ENCODE results near the gene ENC1.

ENC1 gene

DNA sequence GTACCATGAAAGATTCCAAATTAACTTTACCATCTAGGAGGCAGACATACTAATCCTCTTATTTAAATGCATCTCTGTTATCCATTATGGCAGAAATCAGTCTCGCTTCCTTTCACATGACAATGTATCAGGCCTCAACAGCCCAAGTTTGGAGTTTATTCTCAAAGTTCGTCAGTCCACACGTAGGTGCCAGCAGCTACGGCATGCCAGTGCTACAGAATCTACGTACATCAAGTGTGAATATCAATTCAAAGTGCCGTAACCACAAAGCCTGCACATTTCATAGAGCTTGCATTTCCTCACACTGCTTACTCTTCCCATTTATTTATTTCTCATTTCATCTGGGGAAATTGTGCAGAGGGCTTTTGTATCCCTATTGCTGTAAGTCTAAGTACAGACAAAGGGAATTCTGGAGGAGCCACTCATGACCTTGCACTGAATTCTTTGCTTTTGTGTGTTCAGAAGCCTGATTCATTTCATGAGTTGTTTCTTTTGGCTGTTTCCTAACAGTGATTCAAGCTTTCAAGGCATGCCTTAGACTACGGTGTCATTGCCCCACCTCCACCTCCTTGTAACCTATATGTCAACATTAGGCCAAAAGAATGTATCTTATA, 10.0 kb downstream of the ENC1 start:
- peak; percentile 23 for DNase-seq

DNA sequence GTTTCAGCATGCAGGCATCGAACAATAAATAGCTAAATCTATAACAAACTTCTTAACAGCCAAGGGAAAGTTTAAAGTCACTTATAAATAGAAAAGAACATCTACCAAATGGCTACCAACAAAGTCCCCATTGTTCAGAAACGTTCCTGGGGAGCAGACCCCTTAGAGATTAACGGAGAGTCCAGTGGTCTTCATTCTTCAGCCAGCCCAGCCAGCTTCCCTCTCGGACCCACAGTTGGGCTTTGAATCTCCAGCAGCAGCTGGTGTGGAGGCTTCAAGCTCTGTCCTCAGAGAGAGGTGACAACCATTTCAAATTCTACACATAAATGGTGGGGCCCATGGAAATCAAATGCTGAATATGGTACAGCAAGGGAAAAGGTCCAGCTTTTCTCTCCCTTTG, 11.2 kb downstream of the ENC1 start:
- DNase-seq: no peak

DNA sequence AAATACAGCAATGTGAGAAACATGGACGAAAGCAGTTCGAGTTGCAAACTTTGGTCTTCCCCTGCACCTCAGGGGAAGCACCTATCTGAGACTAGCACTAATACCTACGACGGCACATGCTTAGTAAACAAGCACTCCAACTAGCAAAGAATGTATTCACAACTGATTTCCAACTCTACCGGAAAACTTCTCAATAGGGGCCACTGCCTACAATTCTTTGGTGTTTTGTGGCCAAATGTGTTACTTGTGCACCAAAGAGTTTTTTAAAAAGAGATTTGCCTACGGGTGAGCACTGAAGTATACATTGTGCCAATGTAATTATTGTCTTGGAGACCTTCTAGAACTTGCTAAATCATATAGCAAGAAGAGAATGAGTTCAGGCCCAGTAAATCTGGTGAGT, 12.2 kb downstream of the ENC1 start:
- DNase-seq: no peak

DNA sequence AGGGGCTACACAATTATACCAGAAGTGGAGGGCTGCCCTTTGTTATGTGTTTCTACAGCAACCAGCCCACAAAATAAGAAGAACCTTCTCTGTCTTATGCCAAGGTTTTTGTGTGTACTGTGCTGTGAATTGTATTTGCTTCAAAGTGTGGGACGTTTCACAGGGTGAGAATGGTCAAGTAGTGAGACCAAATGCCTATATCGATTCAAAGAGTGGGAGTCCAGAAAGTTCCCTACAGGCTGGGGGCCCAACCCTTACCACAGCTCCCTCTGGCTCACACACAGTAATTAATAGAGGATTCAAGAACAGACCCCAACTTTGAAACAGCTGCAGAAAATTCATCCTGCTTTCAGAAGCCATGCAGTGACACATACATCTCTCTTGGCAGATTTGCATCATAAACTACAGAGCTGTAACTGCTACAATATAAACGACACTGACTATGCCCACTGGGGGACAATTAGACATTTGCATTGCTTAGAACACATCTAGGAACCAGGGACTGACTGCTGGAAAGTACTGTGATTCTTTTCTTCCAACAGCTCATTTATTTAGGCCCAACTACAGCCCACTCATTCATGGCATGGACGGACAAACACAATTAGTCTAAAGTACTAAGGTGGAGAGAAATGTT, 12.8 kb downstream of the ENC1 start:
- DNase-seq: no peak

DNA sequence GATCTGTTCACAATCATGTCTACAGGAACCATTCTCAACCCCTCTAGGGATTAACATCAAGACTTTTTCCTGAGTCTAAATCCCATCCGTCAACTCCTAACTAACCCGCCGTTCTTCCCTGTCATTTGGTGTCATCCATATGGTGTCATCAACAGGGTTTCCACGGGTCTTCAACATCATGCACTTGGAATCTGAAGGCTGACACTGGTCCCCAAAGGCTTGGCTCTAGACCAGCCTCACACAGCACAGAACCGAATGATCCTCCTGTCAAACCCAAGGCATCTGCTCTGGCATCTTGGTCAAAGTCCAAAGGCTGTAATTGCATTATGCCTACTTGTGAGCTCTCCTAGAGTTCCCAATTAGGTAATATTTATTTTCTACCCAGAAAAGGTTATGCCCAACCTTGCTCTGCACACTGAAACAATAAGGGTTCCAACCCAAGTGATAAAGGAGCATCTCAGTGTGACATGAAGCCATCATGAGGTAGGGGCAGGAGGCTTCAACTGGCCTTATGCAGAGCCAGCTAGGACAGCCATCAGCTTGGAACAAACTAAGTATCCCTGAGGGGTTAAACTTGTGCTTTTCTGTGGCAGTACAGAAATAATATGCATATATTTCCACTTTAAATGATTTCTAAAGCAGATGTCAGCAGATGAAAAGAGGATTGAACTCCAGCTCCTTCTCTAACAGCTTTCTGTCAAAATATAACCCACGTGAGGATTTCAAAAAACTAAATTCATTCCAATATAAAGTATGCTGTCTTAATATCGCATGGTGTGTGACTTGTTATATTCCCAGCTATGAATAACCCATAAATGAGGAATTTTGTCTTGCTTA, 13.9 kb downstream of the ENC1 start:
- no peak for DNase-seq

DNA sequence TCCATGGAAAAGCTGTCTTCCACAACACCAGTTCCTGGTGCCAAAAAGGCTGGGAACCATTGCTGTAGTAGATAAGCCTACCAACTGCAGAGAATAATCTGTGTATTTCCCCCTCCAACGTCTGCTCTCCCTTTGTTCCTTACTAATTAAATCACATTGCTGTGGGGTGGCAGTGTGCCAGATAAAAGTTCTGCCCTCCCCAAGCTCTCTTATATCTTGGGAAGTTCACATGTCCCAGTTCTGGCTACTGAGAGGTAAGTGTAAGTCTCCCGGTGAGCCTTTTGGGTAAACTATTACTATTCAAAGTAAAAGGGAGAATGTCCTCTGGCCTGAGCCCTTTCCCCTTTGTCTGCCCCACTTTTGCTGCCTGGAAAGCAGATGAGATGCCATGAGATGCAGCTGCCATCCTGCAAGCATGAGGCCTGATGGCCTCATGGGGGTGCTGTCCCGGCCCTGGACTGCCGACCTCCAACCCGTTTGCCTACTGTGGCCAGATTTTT, 14.7 kb downstream of the ENC1 start:
- no peak for DNase-seq

DNA sequence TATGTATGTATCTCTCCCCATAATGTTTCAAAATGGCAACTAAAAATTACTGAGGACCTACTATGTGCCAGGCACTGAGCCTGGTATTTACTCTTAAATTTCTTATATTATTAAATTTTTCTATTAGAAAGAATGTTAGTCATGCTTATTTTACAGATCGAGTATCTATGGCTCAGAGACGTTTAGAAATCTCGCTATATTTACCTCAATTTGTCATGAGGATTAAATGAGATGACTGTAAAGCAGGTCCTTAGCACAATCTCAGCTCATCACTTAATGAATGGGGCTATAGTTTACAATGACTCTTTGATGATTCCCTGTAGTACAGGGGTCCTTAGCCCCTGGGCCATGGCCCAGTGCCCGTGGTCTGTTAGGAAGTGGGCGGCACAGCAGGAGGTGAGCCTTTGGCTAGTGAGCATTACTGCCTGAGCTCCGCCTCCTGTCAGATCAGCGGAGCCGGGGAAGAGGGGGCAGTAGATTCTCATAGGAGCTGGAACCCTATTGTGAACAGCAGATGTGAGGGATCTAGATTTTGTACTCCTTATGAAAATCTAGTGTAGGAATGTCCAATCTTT, 15.5 kb downstream of the ENC1 start:
- DNase-seq: no peak

DNA sequence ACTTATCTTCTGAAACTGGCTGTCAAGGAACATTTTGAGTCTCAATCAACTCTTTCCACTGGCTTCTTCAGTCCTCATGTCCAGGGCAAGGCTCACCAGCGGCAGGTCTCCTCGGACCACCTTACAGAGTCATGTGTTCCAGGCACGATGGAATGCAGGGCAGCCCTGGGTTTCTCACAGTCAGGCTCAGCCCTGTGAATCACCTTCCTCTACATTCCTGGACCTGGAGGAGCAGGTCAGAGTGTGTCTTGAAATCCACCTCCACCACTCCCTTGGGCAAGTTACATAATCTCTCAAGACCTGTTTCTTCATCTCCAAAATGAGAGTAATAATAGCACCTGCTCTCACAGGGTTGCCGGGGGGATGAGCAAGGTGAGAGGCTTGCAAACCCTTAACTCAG, 16.0 kb downstream of the ENC1 start:
- no peak for DNase-seq

DNA sequence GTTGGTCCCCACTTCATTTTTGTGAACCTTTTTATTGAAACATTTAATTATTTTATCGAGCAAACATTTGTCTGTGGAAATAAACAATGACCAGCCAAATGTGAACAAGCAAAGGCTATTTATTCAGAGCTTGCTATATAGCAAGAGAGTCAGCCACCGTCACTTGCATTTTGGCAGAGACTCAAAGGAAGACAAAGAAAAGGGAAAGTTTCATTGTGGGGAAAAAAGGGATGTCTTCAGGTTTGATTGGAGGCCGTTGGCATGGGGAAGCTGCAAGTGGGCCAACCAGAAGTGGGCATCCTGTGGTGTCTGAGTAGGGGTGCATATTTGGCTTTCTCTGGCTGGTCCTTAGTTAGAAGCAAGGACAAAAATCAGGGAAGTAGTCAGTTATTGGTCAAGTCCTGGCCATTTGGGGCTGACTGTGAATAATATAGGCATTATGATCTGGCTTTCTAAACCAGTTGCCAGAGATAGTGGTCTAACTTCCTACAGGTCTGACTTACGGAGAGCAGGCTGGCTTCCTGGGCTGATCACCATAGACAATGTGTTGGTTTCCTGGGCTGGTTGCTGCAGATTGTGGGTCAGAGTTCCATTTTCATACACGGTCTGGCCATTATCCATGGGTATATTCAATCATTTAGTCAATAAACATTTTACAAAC, 16.6 kb downstream of the ENC1 start:
- no peak for DNase-seq

DNA sequence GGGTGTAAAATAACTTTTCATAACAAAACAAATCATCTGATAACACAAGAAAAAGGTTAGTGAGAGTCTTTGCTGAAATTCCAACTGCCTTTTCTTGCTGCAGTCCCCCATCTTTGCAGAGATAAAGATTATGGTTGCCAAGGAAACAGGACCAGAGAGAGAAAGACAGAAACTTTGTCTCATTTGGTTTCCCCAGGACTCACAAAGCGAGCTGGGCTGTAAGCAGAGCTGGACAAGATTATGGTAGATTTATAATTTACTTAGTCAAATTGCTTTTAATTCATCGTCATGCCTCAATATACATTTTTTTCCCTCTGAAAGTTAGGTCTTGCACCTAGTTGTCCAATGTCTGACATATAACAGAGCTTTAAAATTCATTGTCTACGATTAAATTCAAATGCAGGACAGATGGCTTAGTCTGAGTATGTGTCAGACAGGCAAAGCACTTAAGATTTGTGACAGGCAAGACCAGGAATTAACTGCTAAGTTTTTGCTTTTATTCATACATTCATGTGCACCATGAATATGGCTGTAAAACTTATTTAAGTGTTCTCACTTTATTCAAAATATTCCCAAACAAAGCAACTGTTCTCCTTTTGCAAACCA, 17.4 kb downstream of the ENC1 start:
- no peak for DNase-seq

DNA sequence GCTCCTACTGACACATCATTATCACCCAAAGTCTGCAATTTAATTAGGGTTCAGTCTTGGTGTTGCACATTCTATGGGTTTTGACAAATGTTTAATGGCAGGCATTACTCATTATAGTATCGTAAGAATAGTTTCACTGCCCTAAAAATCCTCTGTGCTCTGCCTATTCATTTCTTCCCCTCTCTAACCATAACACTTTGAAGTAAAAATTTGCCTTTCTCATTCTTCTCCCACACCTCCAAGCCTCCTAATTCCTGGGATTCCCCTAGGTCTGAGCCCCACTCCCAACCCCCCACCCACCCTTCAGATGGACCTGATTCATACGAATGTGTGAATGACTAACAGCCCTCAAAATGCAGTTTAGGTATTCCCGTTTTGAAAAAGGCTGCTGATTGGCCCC, 18.4 kb downstream of the ENC1 start:
- no peak for DNase-seq

DNA sequence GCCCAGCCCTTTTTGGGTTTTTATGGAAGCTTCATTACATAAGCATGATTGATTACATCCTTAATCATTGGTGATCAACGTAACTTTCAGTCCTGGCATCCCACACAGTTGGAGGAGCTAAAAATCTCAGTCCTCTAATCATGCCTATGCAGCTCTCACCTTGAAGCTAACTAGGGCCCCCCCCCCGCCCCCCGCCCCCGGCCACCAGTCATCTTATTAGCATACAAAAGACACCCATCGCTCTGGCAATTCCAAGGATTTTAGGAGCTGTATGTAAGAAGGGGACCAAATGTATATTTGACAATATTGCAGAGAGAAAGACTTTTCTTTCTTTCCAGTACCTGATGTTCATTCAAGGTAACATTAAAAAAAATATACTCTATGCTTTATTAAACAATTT, 19.0 kb downstream of the ENC1 start:
- DNase-seq: no peak

DNA sequence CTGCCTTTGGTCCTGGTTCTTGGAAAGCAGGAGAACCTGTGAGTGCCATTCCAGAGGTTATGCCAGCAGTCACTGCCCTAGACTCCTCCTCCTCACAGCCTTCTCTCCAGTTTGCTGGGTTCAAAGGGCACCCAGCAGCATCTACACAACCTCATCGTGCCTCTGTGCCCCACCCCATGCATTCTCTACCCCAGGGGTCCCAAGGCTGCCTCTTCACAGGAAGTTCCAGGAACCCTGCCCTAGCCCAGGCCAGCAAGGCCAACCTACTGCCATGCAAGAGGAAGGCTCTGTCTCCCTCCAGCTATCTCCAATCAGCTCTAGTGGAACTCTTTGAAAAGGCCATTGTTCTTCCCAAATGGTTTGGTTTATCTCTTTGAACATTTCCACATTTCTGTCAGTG, 21.2 kb downstream of the ENC1 start:
- DNase-seq: no peak

DNA sequence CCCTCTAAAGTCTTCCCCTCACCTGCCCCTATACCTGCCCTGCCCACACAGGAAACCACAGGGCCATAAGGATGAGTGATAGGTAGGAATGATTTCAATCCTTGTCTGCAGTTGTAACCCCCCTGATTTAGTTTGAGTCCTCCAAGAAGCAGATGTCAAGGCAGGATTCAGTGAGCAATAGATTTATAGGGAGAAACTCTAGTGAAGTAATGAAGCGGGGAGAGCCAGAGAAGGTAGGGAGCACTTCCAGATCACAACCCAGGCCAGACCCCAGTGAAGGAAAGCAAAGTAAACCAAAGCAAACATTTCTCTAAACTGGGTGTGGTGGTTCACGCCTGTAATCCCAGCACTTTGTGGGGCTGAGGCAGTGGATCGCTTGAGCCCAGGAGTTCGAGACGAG, 22.4 kb downstream of the ENC1 start:
- no peak for DNase-seq

DNA sequence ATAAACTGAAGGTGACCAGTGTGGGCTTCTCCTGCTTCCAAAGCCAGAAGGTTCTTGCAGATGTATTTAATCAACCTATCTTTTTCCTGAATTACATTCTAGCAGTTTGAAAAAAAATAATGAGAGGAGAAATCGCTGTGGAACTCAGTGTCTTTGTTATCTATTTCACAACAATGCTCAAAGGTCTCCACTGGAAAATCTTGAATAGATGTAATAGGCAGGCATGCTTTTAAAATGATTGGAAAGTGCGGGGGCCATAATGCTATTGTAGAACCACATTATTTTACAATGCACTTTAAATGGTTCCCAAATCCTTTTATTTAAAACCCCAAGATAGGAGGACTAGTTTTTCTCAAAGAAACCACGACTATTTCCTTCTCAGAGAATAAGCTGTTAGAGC, 23.3 kb downstream of the ENC1 start:
- no peak for DNase-seq

DNA sequence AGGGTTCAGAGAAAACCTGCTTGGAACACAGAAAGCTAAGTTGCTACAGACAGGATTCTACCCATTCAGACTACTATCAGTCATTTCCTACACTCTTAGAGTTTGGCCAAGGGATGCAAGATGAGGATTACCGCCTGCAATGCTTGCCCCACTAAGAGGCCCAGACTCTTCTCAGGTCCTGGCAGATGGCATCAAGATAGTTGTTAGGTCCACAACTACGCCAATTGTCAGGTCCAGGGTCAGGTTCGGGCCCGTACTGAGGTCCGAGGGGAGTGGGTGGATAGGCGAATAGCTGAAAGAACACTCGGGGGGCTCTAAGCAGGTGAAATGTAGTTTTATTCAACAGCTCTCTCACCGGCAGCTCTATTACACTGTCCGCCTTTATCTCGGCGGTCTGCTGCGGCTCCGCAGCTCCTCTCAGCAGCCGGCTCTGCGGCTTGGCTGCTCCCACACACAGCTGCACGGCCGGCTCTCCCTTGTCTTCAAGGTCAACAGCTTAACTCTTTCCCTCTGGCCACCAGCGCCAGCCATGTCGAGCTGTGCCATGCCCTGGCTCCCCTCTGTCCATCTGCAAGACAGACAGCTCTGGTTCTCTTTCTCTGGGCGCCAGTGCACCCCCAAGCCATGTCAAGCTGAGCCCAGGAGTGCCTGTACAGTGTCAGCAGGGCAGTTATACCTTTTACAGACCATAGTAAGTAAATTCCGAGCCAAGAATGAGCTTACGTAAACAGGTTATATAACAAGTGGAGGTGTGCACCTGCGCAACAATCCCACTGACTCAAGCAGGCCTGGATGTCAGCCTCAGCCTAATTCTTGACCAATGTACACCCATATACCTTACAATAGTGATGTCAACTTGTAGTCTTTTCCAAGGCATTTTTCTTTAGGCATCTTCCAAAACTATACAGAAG, 24.0 kb downstream of the ENC1 start:
- no peak for DNase-seq

DNA sequence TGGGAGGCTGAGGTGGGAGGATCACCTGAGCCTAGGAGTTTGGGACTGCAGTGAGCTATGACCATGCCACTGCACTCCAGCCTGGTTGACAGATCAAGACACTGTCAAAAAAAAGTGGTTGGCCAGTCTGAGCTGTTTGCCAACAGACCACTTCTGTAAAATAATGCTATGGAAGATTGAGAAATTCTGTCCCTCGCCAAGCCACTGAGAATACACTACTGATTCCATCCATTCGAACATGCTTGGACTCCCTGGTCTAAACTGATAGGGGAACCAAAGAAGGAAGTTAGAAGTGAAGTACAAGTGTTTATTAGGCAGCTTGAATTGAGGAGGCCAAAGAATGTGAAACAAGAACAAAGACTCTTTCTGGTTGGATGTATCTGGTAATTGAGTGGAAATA, 27.2 kb downstream of the ENC1 start:
- no peak for DNase-seq

DNA sequence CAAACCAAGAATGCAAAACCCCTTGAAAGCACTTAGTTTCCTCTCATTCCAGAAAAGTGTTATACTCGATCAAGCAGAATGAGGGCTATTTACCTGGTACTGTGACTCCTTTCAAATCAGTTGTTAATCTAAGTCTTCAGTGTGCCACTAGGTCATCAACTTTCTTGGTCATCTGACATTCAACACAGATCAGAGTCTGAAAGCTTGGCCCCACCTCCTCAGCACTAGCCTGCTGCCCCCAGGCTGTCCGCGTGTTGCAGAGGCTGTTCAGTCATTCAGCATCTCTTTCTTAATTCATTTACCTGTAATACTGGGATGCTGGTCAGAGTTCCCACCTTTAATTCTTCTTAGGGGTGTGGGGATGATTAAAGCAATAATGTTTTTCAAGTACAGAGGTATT, 28.5 kb downstream of the ENC1 start:
- DNase-seq: no peak

DNA sequence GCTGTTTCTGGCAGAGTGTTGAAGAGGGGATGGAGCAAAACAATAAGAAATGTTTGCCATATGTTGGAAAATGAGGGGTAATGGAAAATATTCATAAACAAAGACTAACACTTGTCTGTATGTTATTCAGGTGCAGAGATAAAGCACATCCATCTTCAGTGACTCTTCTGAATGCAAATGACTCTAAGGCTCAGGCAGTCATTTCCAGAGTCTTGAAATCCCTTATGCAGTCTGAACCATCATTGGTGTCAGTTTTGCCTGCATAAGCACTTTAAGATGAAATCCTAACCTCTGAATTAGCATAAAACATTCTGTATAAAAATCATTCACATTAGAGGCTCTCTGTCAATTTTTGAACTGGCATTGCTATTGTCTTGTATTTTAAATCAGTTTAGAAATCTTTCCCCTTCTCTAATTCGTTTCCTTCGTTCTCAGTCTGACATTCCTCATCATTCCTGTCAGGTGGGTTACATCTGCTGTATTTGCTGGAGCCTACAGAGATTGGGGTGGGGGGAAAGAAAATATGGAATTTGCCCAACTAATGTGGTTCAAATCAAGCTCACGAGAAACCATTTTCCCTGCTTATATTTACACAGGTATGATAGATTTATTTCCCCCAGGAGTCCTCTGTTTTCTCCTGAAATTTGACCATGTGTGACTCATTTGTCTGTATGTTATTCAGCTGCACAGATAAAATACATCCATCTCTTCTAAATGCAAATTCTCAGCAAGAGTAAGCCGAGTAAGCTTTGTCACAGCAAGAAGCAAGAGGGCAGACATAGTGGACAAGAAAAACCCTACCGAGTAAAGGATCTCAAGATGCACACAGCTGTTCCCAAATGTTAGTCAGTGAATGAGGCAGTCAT, 31.6 kb downstream of the ENC1 start:
- no peak for DNase-seq

DNA sequence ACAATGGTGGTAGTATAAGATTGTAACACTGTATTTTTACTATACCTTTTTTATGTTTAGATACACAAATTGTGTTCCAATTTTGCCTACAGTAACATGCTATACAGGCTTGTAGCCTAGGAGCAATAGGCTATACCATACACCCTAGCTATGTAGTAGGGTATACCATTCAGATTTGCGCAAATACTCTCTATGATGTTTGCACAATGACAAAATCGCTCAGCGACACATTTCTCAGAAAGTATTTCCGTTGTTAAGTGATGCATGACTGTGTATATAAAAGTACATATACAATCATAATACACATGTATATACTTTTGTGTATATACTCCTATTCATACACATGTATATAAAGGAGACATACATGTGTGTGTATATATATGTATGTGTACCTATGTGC, 34.8 kb downstream of the ENC1 start:
- no peak for DNase-seq

DNA sequence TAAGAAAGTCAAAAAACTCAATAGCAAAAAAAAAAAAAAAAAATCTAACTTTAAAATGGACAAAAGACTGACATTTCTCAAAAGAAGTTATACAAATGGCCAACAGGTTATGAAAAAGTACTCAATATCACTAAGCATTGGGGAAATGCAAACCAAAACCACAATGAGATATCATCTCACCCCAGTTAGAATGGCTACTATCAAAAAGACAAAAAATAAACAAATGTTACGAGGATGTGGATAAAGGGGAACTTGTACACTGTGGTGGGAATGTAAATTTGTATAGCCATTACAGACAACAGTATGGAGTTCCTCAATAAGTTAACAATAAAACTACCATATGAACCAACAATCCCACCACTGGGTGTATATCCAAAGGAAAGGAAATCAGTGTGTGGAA, 37.2 kb downstream of the ENC1 start:
- DNase-seq: no peak
